GM20000 (cell line): ENCODE results near the gene CCDC91.
A peak's percentile ranks its signal among the peaks of the same experiment; 100 is the strongest.

Experiments used
- DNase-seq: peaks from one replicate; pipeline ENCODE4 v3.0.0; 2012; ENCODE audit warnings: low spot score
- CTCF ChIP-seq: IDR thresholded peaks from 2 replicates; pipeline ENCODE4 v1.5.1; 2012; ENCODE audit warnings: mild to moderate bottlenecking, control low read depth; ENCODE audit errors: extremely low read depth, missing control alignments

Gene CCDC91

GRCh38 chr12:28232211-28232928 is 42.1 kb downstream of the CCDC91 start:
- DNase-seq: peak; percentile 5
- TF ChIP-seq CTCF: no peak

DNA sequence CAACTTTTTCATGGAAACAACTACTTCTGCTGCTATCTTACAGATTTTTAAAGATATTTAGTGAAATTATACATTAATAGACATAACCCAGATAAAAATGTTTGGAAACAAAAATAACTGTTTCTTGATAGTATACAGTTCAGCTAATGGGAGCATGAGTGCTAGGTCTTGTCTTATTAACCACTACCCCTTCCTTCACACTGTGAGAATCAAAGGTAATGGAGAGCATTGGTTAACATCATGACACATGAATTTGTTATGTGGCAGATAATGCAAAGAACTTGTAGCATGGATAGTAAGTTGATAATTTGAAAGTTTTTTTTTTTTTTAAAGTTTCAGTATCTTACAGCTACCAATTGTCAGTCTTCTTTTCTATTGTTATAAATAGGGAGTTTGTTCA is 44.2 kb downstream of the CCDC91 start:
- no peak for DNase-seq
- TF ChIP-seq CTCF: no peak

- DNase-seq: no peak
- TF ChIP-seq CTCF: no peak
Observed at GRCh38 chr12:28235015-28235414, 44.8 kb downstream of the CCDC91 start.

GRCh38 chr12:28235985-28236384 is 45.7 kb downstream of the CCDC91 start:
- TF ChIP-seq CTCF: no peak
- no peak for DNase-seq

DNA sequence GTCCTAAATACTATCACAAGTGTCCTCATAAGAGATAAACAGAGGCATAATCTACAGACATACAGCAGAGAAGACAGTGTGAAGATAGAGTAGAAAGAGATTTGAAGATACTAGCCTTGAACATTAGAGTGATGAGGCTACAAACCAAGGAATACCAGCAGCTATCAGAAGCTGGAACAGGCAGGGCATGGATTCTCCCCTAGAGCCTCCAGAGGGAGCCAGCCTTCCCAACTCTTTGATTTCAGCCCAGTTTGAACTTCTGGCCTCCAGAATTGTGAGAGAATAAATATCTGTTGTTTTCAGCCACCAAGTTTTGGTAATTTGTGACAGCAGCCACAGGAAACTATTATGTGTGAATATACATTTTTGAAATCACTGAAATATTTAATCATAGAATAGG is 47.2 kb downstream of the CCDC91 start:
- no peak for DNase-seq
- TF ChIP-seq CTCF: no peak

GRCh38 chr12:28239918-28240317 is 49.7 kb downstream of the CCDC91 start:
- TF ChIP-seq CTCF: no peak
- DNase-seq: no peak

DNA sequence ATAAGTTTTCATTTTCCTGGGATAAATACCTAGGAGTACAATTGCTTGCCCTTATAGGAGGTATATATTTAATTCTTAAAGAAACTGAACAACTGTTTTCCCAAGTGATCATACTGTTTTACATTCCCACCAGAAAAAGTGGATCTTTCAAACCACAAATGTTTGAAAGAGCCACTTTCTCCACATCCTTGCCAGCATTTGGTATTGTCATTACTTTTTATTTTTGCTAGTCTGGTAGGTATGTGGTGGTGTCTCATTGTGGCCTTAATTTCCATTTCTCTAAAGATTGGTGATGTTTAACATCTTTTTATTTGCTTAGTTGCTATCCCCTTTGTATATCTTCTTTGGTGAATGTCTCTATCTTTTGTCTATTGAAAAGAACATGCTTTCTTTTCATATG is 50.6 kb downstream of the CCDC91 start:
- TF ChIP-seq CTCF: no peak
- no peak for DNase-seq
